Hepatocyte (in vitro differentiated cells): ENCODE measurements around the gene DIPK1B. TPM values are rescaled to one million over a fixed set of nuclear protein-coding genes. Genes with fewer than 3 reads are reported as not detected.
A peak's percentile ranks its signal among the peaks of the same experiment; 100 is the strongest.

Experiments
- DNase-seq: peaks from one replicate; pipeline ENCODE4 v3.0.0-alpha.2; 2016; ENCODE audit warnings: low spot score
- H2AFZ ChIP-seq: fragments of 200-600 bp; sonication (generic); 2 replicates; pipeline ENCODE4 v1.6.0; 2016; ENCODE audit warnings: antibody characterized with exemption, mild to moderate bottlenecking
- H3K27ac ChIP-seq: fragments of 200-600 bp; sonication (generic); 2 replicates; pipeline ENCODE4 v1.5.1; 2016; ENCODE audit warnings: mild to moderate bottlenecking
- H3K27me3 ChIP-seq: fragments of 200-600 bp; sonication (generic); 2 replicates; pipeline ENCODE4 v1.6.1; 2016
- H3K36me3 ChIP-seq: fragments of 200-600 bp; sonication (generic); replicated peaks from 2 replicates; pipeline ENCODE4 v1.5.1; 2016; ENCODE audit warnings: low read depth; ENCODE audit not compliant: insufficient read depth
- H3K4me1 ChIP-seq: fragments of 200-600 bp; sonication (generic); 2 replicates; pipeline ENCODE4 v1.5.1; 2016; ENCODE audit warnings: mild to moderate bottlenecking, moderate library complexity; ENCODE audit not compliant: insufficient read depth
- H3K4me2 ChIP-seq: fragments of 200-600 bp; sonication (generic); 2 replicates; pipeline ENCODE4 v1.6.0; 2016
- H3K4me3 ChIP-seq: fragments of 200-600 bp; sonication (generic); 2 replicates; pipeline ENCODE4 v1.5.1; 2016; ENCODE audit warnings: mild to moderate bottlenecking
- H3K79me2 ChIP-seq: fragments of 200-600 bp; sonication (generic); 2 replicates; pipeline ENCODE4 v1.6.0; 2017; ENCODE audit warnings: mild to moderate bottlenecking
- H3K9me2 ChIP-seq: fragments of 200-600 bp; sonication (generic); replicated peaks from 2 replicates; pipeline ENCODE4 v1.6.0; 2017; ENCODE audit warnings: mild to moderate bottlenecking; ENCODE audit not compliant: insufficient read depth
- H3K9me3 ChIP-seq: fragments of 200-600 bp; sonication (generic); 2 replicates; pipeline ENCODE4 v1.5.1; 2016; ENCODE audit warnings: low read depth, mild to moderate bottlenecking
- H4K20me1 ChIP-seq: fragments of 200-600 bp; sonication (generic); 2 replicates; pipeline ENCODE4 v1.6.0; 2016; ENCODE audit warnings: mild to moderate bottlenecking; ENCODE audit not compliant: insufficient read depth, poor library complexity, severe bottlenecking
- EZH2 ChIP-seq: fragments of 200-600 bp; sonication (generic); IDR thresholded peaks from 2 replicates; pipeline ENCODE4 v1.6.1; 2016; ENCODE audit warnings: antibody characterized with exemption, mild to moderate bottlenecking, borderline replicate concordance
- EZH2phosphoT487 ChIP-seq: fragments of 200-600 bp; sonication (generic); IDR thresholded peaks from one replicate; pipeline ENCODE4 v1.6.1; 2018; ENCODE audit warnings: antibody characterized with exemption, mild to moderate bottlenecking, low read depth, moderate library complexity; ENCODE audit not compliant: unreplicated experiment, severe bottlenecking
- WGBS: methylation state at CpG from one replicate; pipeline ENCODE4 v1.1.6; 2016; ENCODE audit warnings: low lambda C conversion rate; ENCODE audit errors: missing lambda C conversion rate; 5-methylcytosine and 5-hydroxymethylcytosine counted together
- polyA plus RNA-seq: library from polyadenylated mRNA; unstranded; fragments of >200 nt; fragmentation: Nextera tagmentation; extraction: Ambion mirVana; gene quantifications from 2 replicates; pipeline ENCODE4 v1.2.1, GENCODE V29; 2016
- total RNA-seq: library from RNA; depleted of rRNA; stranded (reverse); fragments of >200 nt; gene quantifications from 2 replicates; pipeline ENCODE4 v1.2.3, GENCODE V29; 2014
- TF ChIP-seq, protein P1 (sequence below): fragments of 200-600 bp; sonication (generic); IDR thresholded peaks from 2 replicates; pipeline ENCODE4 v1.5.1; 2016; ENCODE audit warnings: antibody characterized with exemption, mild to moderate bottlenecking; ENCODE audit not compliant: poor library complexity

DIPK1B gene
- total and polyA plus RNA-seq, 2 experiments from 2014 or later = 33.3 to 39.4 TPM

DNA sequence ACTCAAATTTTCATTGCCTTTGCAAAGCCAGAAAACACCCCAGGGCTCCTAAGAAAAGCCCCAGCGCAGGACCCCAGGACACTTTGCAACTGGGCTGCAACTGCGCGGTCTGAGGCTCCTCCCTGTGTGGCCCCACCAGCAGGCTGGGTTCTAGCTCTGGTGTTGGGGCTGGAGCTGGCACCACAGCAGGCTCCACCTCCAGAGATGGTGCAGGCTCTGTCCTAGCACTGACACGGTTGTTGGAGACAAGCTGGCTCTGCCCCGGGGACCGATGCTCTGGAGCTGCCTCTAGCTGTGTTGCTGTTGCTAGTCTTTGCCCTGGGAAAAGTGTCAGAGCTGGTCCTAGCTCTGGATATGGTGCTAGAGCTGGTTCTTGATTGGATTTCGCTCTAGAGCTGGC, 16.8 kb downstream of the DIPK1B start:
- peaks cover 55% of the 10 kb centered on the region for H3K79me2 ChIP-seq
- H2AFZ ChIP-seq = no peak overlapping the region
- peaks cover 23% of the 10 kb centered on the region for H3K4me1 ChIP-seq
- H3K4me2 ChIP-seq = peak overlapping the region; percentile 98
- peaks cover 38% of the 10 kb centered on the region for H4K20me1 ChIP-seq
- no peaks in the 10 kb centered on the region for H3K9me3 ChIP-seq
- TF ChIP-seq EZH2phosphoT487 (no peak), EZH2 (no peak)
- TF ChIP-seq, protein P1, sequence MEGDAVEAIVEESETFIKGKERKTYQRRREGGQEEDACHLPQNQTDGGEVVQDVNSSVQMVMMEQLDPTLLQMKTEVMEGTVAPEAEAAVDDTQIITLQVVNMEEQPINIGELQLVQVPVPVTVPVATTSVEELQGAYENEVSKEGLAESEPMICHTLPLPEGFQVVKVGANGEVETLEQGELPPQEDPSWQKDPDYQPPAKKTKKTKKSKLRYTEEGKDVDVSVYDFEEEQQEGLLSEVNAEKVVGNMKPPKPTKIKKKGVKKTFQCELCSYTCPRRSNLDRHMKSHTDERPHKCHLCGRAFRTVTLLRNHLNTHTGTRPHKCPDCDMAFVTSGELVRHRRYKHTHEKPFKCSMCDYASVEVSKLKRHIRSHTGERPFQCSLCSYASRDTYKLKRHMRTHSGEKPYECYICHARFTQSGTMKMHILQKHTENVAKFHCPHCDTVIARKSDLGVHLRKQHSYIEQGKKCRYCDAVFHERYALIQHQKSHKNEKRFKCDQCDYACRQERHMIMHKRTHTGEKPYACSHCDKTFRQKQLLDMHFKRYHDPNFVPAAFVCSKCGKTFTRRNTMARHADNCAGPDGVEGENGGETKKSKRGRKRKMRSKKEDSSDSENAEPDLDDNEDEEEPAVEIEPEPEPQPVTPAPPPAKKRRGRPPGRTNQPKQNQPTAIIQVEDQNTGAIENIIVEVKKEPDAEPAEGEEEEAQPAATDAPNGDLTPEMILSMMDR = no peak
- no peak for DNase-seq
- H3K36me3 ChIP-seq = no peaks in the 10 kb centered on the region
- H3K4me3 ChIP-seq = no peak overlapping the region
- no peak overlapping the region for H3K27ac ChIP-seq
- no peaks in the 10 kb centered on the region for H3K9me2 ChIP-seq
- H3K27me3 ChIP-seq = no peaks in the 10 kb centered on the region
- WGBS = 94% methylated on average over 7 of the region's 7 CpGs

DNA sequence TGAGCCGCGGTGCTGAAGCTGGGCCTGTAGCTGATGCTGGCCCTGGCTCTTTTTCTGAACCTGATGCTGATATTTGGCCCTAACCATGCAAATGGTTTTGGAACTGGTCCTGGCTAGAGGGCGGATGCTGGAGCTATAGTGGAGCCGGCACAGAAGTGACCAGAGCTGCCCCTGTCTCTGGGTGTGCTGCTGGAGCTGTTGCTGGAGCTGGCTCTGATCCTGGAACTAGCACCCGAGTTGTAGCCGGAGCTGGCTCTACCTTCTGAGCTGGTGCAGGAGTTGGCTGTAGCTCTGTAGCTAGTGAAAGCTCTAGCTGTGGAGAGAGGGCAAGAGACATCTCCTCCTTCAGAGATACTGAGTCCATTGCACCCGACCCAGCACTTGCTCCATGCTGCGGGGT, 17.6 kb downstream of the DIPK1B start:
- TF ChIP-seq EZH2phosphoT487 (no peak), EZH2 (no peak)
- TF ChIP-seq, protein P1 = no peak
- no peak overlapping the region for H3K4me3 ChIP-seq
- no peaks in the 10 kb centered on the region for H3K9me2 ChIP-seq
- H3K27me3 ChIP-seq = no peaks in the 10 kb centered on the region
- no peak overlapping the region for H3K27ac ChIP-seq
- no peaks in the 10 kb centered on the region for H3K9me3 ChIP-seq
- H3K79me2 ChIP-seq = peaks cover 55% of the 10 kb centered on the region
- no peak overlapping the region for H3K4me2 ChIP-seq
- peaks cover 30% of the 10 kb centered on the region for H4K20me1 ChIP-seq
- H2AFZ ChIP-seq = no peak overlapping the region
- DNase-seq = no peak
- H3K36me3 ChIP-seq = no peaks in the 10 kb centered on the region
- WGBS = 97% methylated on average over 8 of the region's 8 CpGs
- H3K4me1 ChIP-seq = peaks cover 23% of the 10 kb centered on the region

DNA sequence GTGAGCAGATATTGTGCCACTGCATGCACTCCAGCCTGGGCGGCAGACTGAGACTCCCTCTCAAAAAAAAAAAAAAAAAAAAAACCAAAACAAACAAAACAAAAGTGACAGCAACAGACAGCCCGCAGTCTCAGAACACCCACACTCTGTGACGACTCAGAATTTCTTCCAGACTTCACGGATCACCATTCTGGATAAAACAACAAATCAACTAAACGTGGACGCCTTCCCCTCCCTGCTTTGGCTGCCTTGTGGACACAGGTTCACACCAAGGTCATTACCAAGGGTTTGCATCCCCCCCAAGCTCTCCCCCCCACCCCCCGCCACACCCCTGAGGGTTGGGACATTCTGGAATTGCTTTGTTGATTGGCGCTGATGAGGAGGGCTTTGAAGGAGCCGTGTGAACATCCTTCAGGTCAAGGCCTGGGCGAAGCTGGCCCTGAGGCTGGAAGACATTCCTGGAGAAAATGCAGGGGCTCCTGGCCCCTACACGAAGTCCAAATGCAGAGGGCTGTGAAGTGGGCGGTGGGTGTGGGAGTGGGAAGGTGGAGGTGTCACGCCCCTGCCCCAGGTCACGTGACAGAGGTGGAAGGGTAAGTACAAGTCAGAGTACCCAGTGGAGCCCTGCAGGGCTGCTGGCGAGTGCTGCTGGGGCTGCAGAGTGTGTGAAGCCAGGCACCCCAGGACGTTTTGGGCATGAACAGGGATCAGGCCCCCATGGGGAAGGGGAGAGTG, 20.2 kb downstream of the DIPK1B start:
- TF ChIP-seq EZH2 = no peak
- TF ChIP-seq, protein P1 = no peak
- TF ChIP-seq EZH2phosphoT487 = no peak
- Histone ChIP-seq H3K36me3 (no peaks in the 10 kb centered on the region), H3K27me3 (no peaks in the 10 kb centered on the region), H3K4me1 (peaks cover 5% of the 10 kb centered on the region), H3K4me3 (no peak overlapping the region), H2AFZ (no peak overlapping the region), H3K4me2 (no peak overlapping the region), H3K79me2 (peaks cover 31% of the 10 kb centered on the region), H4K20me1 (peaks cover 3% of the 10 kb centered on the region), H3K9me3 (no peaks in the 10 kb centered on the region), H3K9me2 (no peaks in the 10 kb centered on the region), H3K27ac (no peak overlapping the region)
- no peak for DNase-seq
- 65% methylated on average over 16 of the region's 16 CpGs for WGBS
